BJ (cell line): ENCODE measurements around the gene RASGRP4. TPM values are rescaled to one million over a fixed set of nuclear protein-coding genes. Genes with fewer than 3 reads are reported as not detected.
A peak's percentile ranks its signal among the peaks of the same experiment; 100 is the strongest.

Experiments
- CTCF ChIA-PET: fragments of 350-600 bp; formaldehyde crosslinking; extraction: SDS; loops from one replicate; lab custom pipeline; 2021; ENCODE audit warnings: antibody characterized with exemption, inconsistent platforms; lab: Yijun Ruan, JAX
- POLR2A ChIA-PET: fragments of 300-600 bp; sonication (Branson Sonifier 250); formaldehyde crosslinking; extraction: SDS; loops from one replicate; lab custom pipeline; 2021; ENCODE audit warnings: antibody characterized with exemption; lab: Charles Lee
- DNase-seq: peaks from one replicate; pipeline ENCODE4 v3.0.0-alpha.2; 2011; ENCODE audit warnings: low read depth
- H3K27me3 ChIP-seq: 2 replicates; pipeline ENCODE4 v1.6.0; 2011; ENCODE audit warnings: low read length; ENCODE audit not compliant: control insufficient read depth, insufficient read depth
- H3K36me3 ChIP-seq: 2 replicates; pipeline ENCODE4 v1.5.1; 2011; ENCODE audit warnings: low read length; ENCODE audit not compliant: control insufficient read depth, insufficient read depth
- H3K4me3 ChIP-seq: 2 replicates; pipeline ENCODE4 v1.5.1; 2011; ENCODE audit warnings: low read depth, mild to moderate bottlenecking, control low read depth, low read length
- polyA plus RNA-seq: library from polyadenylated mRNA; depleted of rRNA; stranded (reverse); fragments of >200 nt; gene quantifications from 2 replicates; pipeline ENCODE4 v1.2.3, GENCODE V29; 2011
- TF ChIP-seq, protein P1 (sequence below): IDR thresholded peaks from 2 replicates; pipeline ENCODE4 v1.5.1; 2011; ENCODE audit warnings: low read depth, mild to moderate bottlenecking, control low read depth, inconsistent platforms, low read length, moderate library complexity; ENCODE audit not compliant: insufficient read depth

Gene RASGRP4
- polyA plus RNA-seq, 1 experiment, result not detected

DNA sequence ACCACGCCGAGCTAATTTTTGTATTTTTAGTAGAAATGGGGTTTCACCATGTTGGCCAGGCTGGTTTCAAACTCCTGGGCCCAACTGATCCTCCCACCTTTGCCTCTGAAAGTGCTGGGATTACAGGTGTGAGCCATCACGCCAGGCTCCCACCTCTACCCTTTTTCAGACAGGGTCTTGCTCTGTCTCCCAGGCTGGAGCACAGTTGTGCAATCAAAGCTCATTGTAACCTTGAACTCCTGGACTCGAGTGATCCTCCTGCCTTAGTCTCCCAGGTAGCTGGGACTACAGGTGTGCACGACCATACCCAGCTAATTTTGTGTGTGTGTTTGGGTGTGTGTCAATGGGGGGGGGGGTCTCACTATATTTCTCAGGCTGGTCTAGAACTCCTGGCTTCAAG lies 1.7 kb downstream of the RASGRP4 start:
- TF ChIP-seq, protein P1, sequence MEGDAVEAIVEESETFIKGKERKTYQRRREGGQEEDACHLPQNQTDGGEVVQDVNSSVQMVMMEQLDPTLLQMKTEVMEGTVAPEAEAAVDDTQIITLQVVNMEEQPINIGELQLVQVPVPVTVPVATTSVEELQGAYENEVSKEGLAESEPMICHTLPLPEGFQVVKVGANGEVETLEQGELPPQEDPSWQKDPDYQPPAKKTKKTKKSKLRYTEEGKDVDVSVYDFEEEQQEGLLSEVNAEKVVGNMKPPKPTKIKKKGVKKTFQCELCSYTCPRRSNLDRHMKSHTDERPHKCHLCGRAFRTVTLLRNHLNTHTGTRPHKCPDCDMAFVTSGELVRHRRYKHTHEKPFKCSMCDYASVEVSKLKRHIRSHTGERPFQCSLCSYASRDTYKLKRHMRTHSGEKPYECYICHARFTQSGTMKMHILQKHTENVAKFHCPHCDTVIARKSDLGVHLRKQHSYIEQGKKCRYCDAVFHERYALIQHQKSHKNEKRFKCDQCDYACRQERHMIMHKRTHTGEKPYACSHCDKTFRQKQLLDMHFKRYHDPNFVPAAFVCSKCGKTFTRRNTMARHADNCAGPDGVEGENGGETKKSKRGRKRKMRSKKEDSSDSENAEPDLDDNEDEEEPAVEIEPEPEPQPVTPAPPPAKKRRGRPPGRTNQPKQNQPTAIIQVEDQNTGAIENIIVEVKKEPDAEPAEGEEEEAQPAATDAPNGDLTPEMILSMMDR, result no peak
- H3K36me3 ChIP-seq, result no peaks in the 10 kb centered on the region
- H3K27me3 ChIP-seq, result peaks cover 5% of the 10 kb centered on the region; the same call in 1 of the 2 replicates
- POLR2A ChIA-PET, result no interaction called here
- no peak overlapping the region for H3K4me3 ChIP-seq
- DNase-seq, result no peak
- CTCF ChIA-PET, result interaction anchor here (1.2 kb wide), 1 partner anchor 156 kb away, joined by 4 read pairs; no protein-coding TSS in a partner anchor

DNA sequence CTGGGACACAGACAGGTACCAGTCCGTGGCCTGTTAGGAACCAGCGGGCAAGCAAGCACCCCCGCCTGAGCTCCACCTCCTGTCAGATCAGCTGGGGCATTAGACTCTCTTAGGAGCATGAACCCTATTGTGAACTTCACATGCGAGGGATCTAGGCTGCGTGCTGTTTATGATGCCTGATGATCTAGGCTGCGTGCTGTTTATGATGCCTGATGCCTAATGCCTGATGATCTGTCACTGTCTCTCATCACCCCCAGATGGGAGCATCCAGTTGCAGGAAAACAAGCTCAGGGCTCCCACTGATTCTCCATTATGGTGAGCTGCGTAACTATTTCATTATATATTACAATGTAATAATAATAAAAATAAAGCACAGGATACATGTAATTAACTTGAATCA lies 3.6 kb downstream of the RASGRP4 start:
- ChIA-PET POLR2A (no interaction called here), CTCF (interaction anchor here (1.1 kb wide), 1 partner anchor 19 kb away, joined by 4 read pairs; no protein-coding TSS in a partner anchor)
- Histone ChIP-seq H3K36me3 (no peaks in the 10 kb centered on the region), H3K27me3 (peaks cover 11% of the 10 kb centered on the region), H3K4me3 (no peak overlapping the region)
- DNase-seq, result no peak
- TF ChIP-seq, protein P1, result no peak

DNA sequence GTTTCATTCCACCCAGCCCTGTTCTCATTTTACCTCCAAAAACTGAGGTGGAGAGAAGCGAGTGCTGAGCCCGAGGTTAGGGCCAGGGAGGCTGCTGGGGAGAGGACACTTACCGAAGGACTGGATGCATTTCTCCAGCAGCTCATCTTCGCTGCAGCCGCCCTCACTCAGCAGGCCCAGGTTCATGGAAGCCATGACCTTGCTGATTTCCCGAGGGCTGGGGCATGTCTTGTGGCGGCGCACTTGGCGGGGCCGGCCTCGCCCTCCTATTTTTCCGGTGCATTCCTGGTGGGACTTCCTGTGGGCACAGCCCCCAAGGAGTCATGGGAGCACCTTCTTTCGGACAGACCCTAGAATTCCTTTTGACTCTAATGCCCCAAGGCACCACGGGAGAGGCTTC lies 4.2 kb downstream of the RASGRP4 start:
- ChIA-PET POLR2A (no interaction called here), CTCF (interaction anchor here (1.1 kb wide), 1 partner anchor 18 kb away, joined by 4 read pairs; no protein-coding TSS in a partner anchor)
- Histone ChIP-seq H3K36me3 (no peaks in the 10 kb centered on the region), H3K4me3 (no peak overlapping the region), H3K27me3 (peaks cover 9% of the 10 kb centered on the region)
- TF ChIP-seq, protein P1, result no peak
- no peak for DNase-seq

DNA sequence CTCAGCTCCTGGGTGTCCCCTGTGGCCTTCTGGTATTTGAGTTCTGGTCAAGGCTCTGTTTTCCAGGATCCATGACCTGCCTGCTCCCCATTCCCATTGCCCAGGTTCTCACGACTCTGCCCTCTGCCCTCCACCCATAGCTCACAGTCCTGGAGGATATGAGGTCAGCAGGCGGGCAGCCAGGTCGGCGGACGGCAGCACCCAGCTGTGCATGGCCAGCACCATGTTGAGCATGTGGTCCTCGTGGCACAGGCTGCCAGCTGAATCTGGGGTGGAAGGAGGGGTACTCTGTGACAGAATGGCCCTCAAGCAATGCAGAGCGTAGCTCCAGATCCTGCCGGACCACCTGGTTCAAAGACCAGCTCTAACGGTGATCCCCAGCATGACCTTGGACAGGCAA lies 5.1 kb downstream of the RASGRP4 start:
- POLR2A ChIA-PET, result no interaction called here
- TF ChIP-seq, protein P1, result no peak
- DNase-seq, result no peak

DNA sequence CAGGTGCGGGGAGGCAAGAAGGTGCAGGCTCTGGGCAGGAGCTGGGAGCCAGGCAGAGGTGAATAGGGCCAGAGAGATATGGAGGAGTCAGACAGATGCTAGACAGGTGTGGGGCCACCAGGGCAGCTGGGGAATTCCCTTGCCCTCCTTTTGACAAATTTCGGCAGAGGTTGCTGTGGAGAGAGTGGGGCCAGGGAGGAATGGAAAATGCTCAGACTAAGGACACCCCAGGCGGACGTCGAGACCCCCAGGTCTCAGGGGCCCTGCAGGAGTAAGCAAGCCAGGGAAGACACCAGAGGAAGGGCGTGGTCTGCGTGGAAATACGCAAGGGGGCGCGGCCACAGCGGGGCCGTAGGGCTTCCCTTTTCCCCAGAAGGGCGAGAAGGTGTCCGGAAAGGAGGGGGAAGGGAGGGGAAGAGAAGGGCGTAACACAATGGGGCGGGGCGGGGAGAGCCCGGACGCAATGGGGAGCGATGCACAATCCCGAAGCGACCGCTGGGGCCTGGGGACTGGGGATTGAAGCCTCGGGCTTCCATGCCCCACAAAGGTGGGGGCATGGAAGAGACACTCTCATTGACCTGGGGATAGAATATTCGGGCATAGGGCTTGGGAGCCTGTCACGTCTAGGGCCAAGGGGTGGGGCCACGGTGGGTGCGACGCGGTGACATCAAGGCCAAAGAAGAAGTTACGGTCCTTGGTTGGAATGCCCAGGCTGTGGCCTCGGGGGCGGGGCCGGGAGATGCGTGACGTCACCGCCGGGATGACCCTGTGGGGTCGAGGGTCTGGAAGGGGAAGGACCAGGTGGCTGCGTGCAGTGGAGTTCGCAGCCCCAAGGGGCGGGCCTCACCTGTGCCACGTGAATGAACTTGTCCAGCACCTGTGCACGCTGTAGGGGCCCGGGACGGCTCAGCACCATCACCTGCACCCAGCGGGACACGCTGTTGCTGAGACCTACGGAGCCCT lies 8.2 kb downstream of the RASGRP4 start:
- H3K27me3 ChIP-seq, result peaks cover 7% of the 10 kb centered on the region; the same call in 1 of the 2 replicates
- ChIA-PET CTCF (no interaction called here), POLR2A (no interaction called here)
- H3K4me3 ChIP-seq, result peak overlapping the region; percentile 25; the same call in 1 of the 2 replicates
- H3K36me3 ChIP-seq, result no peaks in the 10 kb centered on the region
- no peak for DNase-seq
- TF ChIP-seq, protein P1, result no peak

More for the DNA sequence above, 5.1 kb downstream of the RASGRP4 start:
- Histone ChIP-seq H3K4me3 (no peak overlapping the region), H3K36me3 (no peaks in the 10 kb centered on the region), H3K27me3 (peaks cover 9% of the 10 kb centered on the region)
- CTCF ChIA-PET, result interaction anchor here (2.4 kb wide), 1 partner anchor 18 kb away, joined by 16 read pairs; the partner anchor contains the start of gene FAM98C
